Tibial artery (tissue), 4 donors: Measurements from ENCODE around the gene OBSCN.
A peak's percentile ranks its signal among the peaks of the same experiment; 100 is the strongest.

Source experiments
- DNase-seq, 2 donors: peaks; one replicate each; pipeline ENCODE4 v3.0.0-alpha.2; 2019
- H3K27ac ChIP-seq, 2 donors: fragments of 200-600 bp; sonication (generic) in 1 of 2; 1 replicate in 1 of 2; 2 replicates in 1 of 2; pipeline ENCODE4 v1.5.1; 2018 to 2019; ENCODE audit warnings: mild to moderate bottlenecking in 1 of 2
- H3K27me3 ChIP-seq, 2 donors: fragments of 200-600 bp; sonication (generic) in 1 of 2; one replicate each; pipeline versions ENCODE4 v1.5.1 to v1.6.0; 2016 to 2019
- H3K36me3 ChIP-seq, 3 donors: fragments of 200-600 bp; sonication (generic) in 2 of 3; one replicate each; pipeline ENCODE4 v1.5.1; 2016 to 2019; ENCODE audit warnings: mild to moderate bottlenecking in 2 of 3
- H3K4me1 ChIP-seq, 4 donors: fragments of 200-600 bp; sonication (generic) in 2 of 4; 1 replicate in 3 of 4; 2 replicates in 1 of 4; pipeline ENCODE4 v1.5.1; 2016 to 2019
- H3K4me3 ChIP-seq, 2 donors: fragments of 200-600 bp; sonication (generic) in 1 of 2; 1 replicate in 1 of 2; 2 replicates in 1 of 2; pipeline ENCODE4 v1.5.1; 2018 to 2019; ENCODE audit warnings: mild to moderate bottlenecking in 2 of 2
- H3K9me3 ChIP-seq, 3 donors: fragments of 200-600 bp; sonication (generic) in 1 of 3; one replicate each; pipeline ENCODE4 v1.5.1; 2016 to 2019
- CTCF ChIP-seq, 2 experiments: fragments of 200-600 bp in 1 of 2; fragments of 450-650 bp in 1 of 2; IDR thresholded peaks; one replicate each; pipeline ENCODE4 v1.5.1; 2017 to 2019; ENCODE audit warnings: antibody characterized with exemption in 2 of 2, mild to moderate bottlenecking in 1 of 2, moderate library complexity in 1 of 2
- intact Hi-C: fragments of 100-400 bp; cut with DNase I; formaldehyde crosslinking; loops from one replicate; pipeline ENCODE4 v1.15.0; 2023; ENCODE audit warnings: low total_unique reads

OBSCN gene

DNA sequence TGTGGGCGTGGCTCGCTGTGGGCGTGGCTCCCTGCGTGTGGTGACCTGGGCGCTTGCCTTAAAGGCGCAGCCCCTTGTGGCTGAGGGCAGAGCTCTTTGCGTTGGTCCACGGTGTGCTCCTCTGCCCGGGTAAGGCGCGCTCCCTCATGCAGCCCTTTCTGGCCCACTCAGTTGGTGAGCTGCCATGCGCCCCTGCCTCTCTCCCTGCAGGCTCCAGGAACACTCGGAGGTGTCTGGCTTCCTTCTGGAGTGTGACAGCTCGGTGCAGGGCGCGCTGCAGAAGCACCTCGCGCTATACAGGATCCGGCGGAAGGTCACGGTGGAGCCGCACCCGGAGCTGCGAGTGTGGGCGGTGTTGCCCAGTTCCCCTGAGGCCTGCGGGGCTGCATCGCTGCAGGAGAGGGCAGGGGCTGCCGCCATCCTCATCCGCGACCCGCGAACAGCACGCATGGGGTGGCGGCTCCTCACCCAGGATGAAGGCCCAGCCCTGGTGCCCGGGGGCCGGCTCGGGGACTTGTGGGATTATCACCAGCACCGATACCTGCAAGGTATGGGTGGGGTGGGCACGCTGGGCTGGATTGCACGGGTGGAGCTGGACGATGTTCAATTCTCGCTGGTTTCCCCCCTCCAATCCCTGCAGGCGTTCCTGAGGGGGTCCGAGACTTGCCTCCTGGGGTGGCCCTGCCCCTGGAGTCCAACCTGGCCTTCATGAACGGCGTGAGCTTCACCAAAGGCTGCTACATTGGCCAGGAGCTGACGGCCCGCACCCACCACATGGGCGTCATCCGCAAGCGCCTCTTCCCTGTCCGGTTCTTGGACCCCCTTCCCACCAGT, 33.1 kb upstream of the OBSCN start:
- peaks cover 0 to 9% (median 3%) of the 10 kb centered on the region in 4 donors for H3K4me1 ChIP-seq
- H3K27ac ChIP-seq = no peak overlapping the region

GRCh38 chr1:228175316-228176023, 32.4 kb upstream of the OBSCN start:
- H3K9me3 ChIP-seq = no peaks in the 10 kb centered on the region
- peak in 1 of 2 donors; percentile 64 for DNase-seq
- no peak overlapping the region for H3K27ac ChIP-seq
- peaks cover 0 to 18% (median 11%) of the 10 kb centered on the region in 3 donors for H3K36me3 ChIP-seq
- H3K4me1 ChIP-seq = peaks cover 0 to 9% (median 3%) of the 10 kb centered on the region in 4 donors
- no peak for TF ChIP-seq CTCF (IDR thresholded peaks at IDR 0.05)
- no peak overlapping the region for H3K4me3 ChIP-seq
- H3K27me3 ChIP-seq = no peaks in the 10 kb centered on the region
- intact Hi-C loops = loop anchor here (10.0 kb wide), 1 partner anchor 99 kb away; no protein-coding TSS in a partner anchor

More for the DNA sequence above, 33.1 kb upstream of the OBSCN start:
- DNase-seq = peak in 1 of 2 donors; percentile 66
- Histone ChIP-seq H3K4me3 (no peak overlapping the region), H3K9me3 (no peaks in the 10 kb centered on the region), H3K36me3 (peaks cover 0 to 25% (median 11%) of the 10 kb centered on the region in 3 donors), H3K27me3 (no peaks in the 10 kb centered on the region)
- intact Hi-C loops = loop anchor here (10.0 kb wide), 1 partner anchor 100 kb away; no protein-coding TSS in a partner anchor
- TF ChIP-seq CTCF (IDR thresholded peaks at IDR 0.05) = no peak

DNA sequence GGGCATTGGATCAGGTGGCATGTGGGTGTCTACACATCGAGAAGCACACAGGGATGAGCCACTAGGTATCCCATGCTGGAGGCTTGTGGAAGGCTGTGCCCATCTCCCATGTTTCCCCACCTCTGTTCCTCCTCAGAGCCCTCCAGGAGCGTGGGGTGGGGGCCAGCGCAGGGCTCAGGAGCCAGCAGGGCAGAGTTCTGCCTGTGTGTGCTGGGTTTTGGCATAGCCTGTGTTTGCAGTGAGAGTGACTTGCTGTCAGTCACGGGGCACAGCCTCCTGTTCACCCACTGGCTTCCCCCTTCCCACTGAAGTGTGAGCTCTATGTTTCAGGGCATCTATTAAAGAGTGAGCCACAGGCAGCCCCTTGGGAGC, 31.8 kb upstream of the OBSCN start:
- no peaks in the 10 kb centered on the region for H3K27me3 ChIP-seq
- H3K4me1 ChIP-seq = peaks cover 0 to 9% (median 3%) of the 10 kb centered on the region in 4 donors
- H3K36me3 ChIP-seq = peaks cover 0 to 18% (median 11%) of the 10 kb centered on the region in 3 donors
- H3K27ac ChIP-seq = no peak overlapping the region
- TF ChIP-seq CTCF (IDR thresholded peaks at IDR 0.05) = no peak
- no peak for DNase-seq
- intact Hi-C loops = loop anchor here (10.0 kb wide), 1 partner anchor 99 kb away; no protein-coding TSS in a partner anchor
- H3K9me3 ChIP-seq = no peaks in the 10 kb centered on the region
- no peak overlapping the region for H3K4me3 ChIP-seq

- intact Hi-C loops = loop anchor here (10.0 kb wide), 1 partner anchor 98 kb away; no protein-coding TSS in a partner anchor
- no peak for TF ChIP-seq CTCF (IDR thresholded peaks at IDR 0.05)
- DNase-seq = peak in 1 of 2 donors; percentile 52
- H3K4me3 ChIP-seq = no peak overlapping the region
- no peaks in the 10 kb centered on the region for H3K9me3 ChIP-seq
- H3K36me3 ChIP-seq = peaks cover 0 to 18% (median 11%) of the 10 kb centered on the region in 3 donors
- peaks cover 0 to 9% (median 3%) of the 10 kb centered on the region in 4 donors for H3K4me1 ChIP-seq
- H3K27ac ChIP-seq = no peak overlapping the region
- no peaks in the 10 kb centered on the region for H3K27me3 ChIP-seq
Observed at GRCh38 chr1:228176461-228177182, 31.2 kb upstream of the OBSCN start.

DNA sequence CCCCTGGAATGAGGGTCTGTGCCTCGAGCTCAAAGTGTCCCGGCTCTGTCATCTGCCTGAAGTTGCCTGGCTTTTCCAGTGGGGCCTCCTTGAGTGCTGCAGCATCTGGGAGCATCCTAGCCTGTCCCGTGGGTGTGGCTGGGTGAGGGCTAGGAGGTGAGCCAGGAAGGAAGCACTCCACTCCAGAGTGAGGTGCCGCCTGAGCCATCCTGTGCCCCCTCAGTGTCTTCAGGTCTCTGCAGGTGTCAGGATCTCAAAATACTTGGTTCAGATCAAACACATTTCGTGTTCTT, 30.7 kb upstream of the OBSCN start:
- no peaks in the 10 kb centered on the region for H3K27me3 ChIP-seq
- H3K4me3 ChIP-seq = no peak overlapping the region
- intact Hi-C loops = loop anchor here (10.0 kb wide), 1 partner anchor 98 kb away; no protein-coding TSS in a partner anchor
- H3K9me3 ChIP-seq = no peaks in the 10 kb centered on the region
- peak in 1 of 2 donors; percentile 49 for DNase-seq
- H3K27ac ChIP-seq = no peak overlapping the region
- H3K4me1 ChIP-seq = peaks cover 0 to 9% (median 3%) of the 10 kb centered on the region in 4 donors
- peaks cover 0 to 18% (median 11%) of the 10 kb centered on the region in 3 donors for H3K36me3 ChIP-seq
- TF ChIP-seq CTCF (IDR thresholded peaks at IDR 0.05) = no peak
